SK-N-SH treated with all-trans-retinoic acid at 6 μM for 48 hours (cell line): Measurements from ENCODE around the gene PAPPA2.

Experiments used
- CSDC2 ChIP-seq: fragments of 250-450 bp; sonication (Bioruptor Pico); IDR thresholded peaks from 2 replicates; pipeline ENCODE4 v1.5.0; 2020; ENCODE audit warnings: mild to moderate bottlenecking, moderate library complexity
- RARB ChIP-seq: fragments of 250-450 bp; sonication (Bioruptor Pico); IDR thresholded peaks from 2 replicates; pipeline ENCODE4 v1.8.0; 2021; ENCODE audit warnings: mild to moderate bottlenecking, moderate library complexity

DNA sequence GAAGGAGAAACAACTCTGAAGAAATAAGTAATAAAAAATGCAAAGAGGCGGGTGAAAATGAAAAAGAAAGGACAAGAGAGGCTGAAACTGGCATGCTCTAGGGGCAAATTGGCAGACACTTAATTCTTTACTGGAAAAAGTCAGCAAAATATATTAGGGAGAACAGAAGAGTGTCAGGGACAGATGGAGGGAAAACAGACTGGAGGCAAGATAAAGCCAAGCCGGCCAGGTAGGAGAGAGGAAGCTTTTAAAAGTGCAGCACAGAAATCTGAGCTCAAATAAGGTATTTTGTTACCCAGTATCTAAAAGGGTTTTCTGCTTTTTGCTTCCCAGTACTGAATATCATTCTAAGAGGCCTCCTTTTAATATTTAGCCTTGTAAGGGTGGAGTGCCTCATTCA is 339.3 kb downstream of the PAPPA2 start:
- TF ChIP-seq RARB (CRISPR knock-in tag), result no peak
- no peak for TF ChIP-seq CSDC2 (CRISPR knock-in tag)
